ENCODE results near the gene CHST8.
A peak's percentile ranks its signal among the peaks of the same experiment; 100 is the strongest.
"Not testable (repeated sequence)": the region's sequence is repeated elsewhere in the genome, so short reads cannot be mapped to it uniquely, and the experiment has no call there.

Gene CHST8

GRCh38 chr19:33812388-33813330 is 190.9 kb downstream of the CHST8 start:
- no peak for DNase-seq (ENCODE audit: low read depth)

GRCh38 chr19:33813391-33814101 is 191.8 kb downstream of the CHST8 start:
- no peak for DNase-seq (ENCODE audit: low read depth)

DNA sequence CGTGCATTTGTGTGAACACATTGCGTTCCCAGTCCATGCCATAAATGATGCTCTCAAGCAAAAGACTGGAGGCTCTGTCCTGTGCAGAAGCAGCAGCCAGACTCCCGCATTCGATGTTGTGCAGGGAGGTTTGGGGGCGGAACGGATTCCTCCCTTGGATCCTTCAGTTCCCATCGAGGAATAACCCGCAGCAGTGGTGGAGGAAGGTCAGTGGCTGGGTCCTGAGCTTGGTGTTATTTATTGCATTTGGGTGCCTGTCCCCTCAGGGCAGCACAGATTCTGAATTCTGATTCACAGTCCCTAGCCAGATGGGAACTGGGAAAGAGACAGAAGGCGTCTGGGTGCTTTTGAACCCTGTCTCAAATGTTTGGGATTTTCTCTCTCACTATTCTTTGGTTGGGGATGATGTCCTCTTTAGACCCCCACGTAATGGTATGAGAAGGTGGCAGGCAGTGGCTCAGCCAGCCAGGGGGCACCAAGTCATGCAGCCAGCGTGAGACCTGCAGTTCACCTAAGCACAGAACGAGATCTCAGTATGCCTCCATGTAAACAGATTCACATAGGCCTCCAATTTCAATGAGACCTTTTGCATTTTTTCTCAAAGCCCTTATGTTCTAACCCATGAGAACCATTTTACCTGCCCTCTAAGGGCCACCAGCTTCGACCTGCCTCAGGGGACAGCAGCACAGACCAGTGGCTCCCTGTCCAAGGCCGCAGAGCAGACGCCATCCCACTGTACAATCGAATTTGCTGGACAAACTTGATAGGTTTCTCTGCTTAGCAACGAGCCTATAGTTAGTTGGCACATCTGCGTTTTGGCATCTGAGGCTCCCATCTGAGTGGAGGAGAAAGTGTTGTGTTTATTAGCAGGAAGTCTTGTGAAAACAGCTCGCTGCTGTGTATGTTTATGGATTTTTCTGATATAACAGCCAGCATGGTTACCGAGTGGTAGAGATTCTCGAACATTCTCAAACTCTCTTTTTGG is 192.7 kb downstream of the CHST8 start:
- no peak for DNase-seq (ENCODE audit: low read depth)

- DNase-seq (ENCODE audit: low read depth): no peak
Observed at GRCh38 chr19:33815380-33816340, 193.9 kb downstream of the CHST8 start.

- no peak for DNase-seq (ENCODE audit: low read depth)
Observed at GRCh38 chr19:33818411-33818810, 196.7 kb downstream of the CHST8 start.

- not testable (repeated sequence) for DNase-seq (ENCODE audit: low read depth)
Observed at GRCh38 chr19:33819078-33819477, 197.3 kb downstream of the CHST8 start.

GRCh38 chr19:33819506-33819879 is 197.7 kb downstream of the CHST8 start:
- DNase-seq (ENCODE audit: low read depth): no peak

DNA sequence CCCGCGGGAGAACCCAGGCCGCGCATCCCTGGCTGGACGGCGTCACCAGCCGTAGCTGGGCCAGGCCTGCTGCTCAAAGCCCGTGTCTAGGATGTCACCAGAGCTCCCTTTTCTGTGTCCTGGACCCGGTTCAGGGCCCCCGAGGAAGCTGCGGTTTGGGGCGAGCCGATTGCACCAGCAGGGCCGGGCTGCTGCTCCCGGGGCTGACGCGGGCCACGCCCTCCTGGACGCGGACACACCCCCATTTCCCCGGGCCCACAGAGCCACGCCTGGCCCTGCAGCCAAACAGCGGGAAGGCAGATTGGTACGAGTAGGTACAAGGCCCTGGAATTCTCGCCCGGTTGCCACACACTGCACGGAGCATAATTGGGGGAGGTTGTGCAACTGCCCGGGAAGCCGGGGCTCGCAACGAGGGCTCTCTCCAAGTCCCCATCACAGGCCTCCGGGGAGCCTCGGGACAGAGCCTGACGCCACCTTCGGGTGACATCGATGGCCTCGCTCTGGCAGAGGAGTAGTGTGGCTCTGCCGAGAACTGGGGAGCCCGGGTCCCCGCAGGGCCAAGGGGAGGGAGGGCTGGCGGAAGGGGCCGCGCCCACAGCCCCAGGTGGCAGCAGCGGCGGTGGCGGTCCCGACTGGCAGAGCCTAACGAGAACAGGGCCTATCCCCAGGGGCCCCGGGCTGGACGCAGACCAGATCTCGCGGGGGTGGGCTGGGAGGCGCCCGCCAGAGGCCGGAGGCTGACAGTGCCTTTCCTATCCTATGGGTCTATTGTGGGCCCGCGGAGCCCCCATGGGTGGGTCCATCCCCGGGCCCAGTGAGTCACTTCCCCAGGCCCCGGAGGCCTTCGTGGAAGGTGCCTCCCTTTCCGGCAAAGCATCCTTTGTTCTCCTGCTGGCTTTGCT is 198.4 kb downstream of the CHST8 start:
- peak; percentile 85 for DNase-seq (ENCODE audit: low read depth)

- no peak for DNase-seq (ENCODE audit: low read depth)
Observed at GRCh38 chr19:33821871-33822270, 200.1 kb downstream of the CHST8 start.
